Prostate gland (tissue), 2 donors: ENCODE measurements around the gene SND1. TPM values are rescaled to one million over a fixed set of nuclear protein-coding genes. Genes with fewer than 3 reads are reported as not detected.
A peak's percentile ranks its signal among the peaks of the same experiment; 100 is the strongest.

ENCODE experiments used
- DNase-seq: peaks from one replicate; pipeline ENCODE4 v3.0.0-alpha.2; 2019; ENCODE audit warnings: low spot score
- H3K27ac ChIP-seq, 2 donors: fragments of 200-600 bp; sonication (generic); 2 replicates each; pipeline ENCODE4 v1.5.1; 2017 to 2019
- H3K27me3 ChIP-seq: fragments of 200-600 bp; sonication (generic); replicated peaks from 2 replicates; pipeline ENCODE4 v1.5.1; 2019; ENCODE audit not compliant: insufficient read depth
- H3K36me3 ChIP-seq, 2 donors: fragments of 200-600 bp; sonication (generic); 1 replicate in 1 of 2; 2 replicates in 1 of 2; pipeline versions ENCODE4 v1.5.1 to v1.8.1; 2017 to 2019
- H3K4me1 ChIP-seq: fragments of 200-600 bp; sonication (generic); replicated peaks from 2 replicates; pipeline ENCODE4 v1.5.1; 2019
- H3K4me3 ChIP-seq, 2 donors: fragments of 200-600 bp; sonication (generic); 2 replicates each; pipeline ENCODE4 v1.5.1; 2017 to 2019
- H3K9me3 ChIP-seq: fragments of 200-600 bp; sonication (generic); 2 replicates; pipeline ENCODE4 v1.5.1; 2017
- CTCF ChIP-seq, 4 experiments: fragments of 200-600 bp in 2 of 4; fragments of 450-650 bp in 2 of 4; sonication (generic) in 2 of 4; IDR thresholded peaks; 1 replicate in 3 of 4; 2 replicates in 1 of 4; pipeline ENCODE4 v1.5.1; 2016 to 2019; ENCODE audit warnings: antibody characterized with exemption in 4 of 4, mild to moderate bottlenecking in 2 of 4, moderate library complexity in 2 of 4
- POLR2A ChIP-seq: fragments of 450-650 bp; IDR thresholded peaks from one replicate; pipeline ENCODE4 v1.6.1; 2016; ENCODE audit warnings: antibody characterized with exemption, mild to moderate bottlenecking
- POLR2AphosphoS5 ChIP-seq: sonication (generic); formaldehyde crosslinking; IDR thresholded peaks from one replicate; pipeline ENCODE4 v1.6.1; 2017; ENCODE audit warnings: antibody characterized with exemption
- WGBS: methylation state at CpG from one replicate; pipeline ENCODE4 v1.1.5; 2018; 5-methylcytosine and 5-hydroxymethylcytosine counted together
- intact Hi-C: fragments of 100-400 bp; cut with DNase I; formaldehyde crosslinking; loops from one replicate; pipeline ENCODE4 v1.14.2; 2022
- total RNA-seq, 2 donors: library from RNA; depleted of rRNA; stranded (reverse); fragments of >200 nt; gene quantifications; one replicate each; pipeline ENCODE4 v1.1.0, GENCODE V29; 2016

Gene SND1
- total RNA-seq, 2 donors from 2014 or later, result 175 to 190 TPM

- H3K36me3 ChIP-seq, result no peaks in the 10 kb centered on the region
- H3K9me3 ChIP-seq, result no peaks in the 10 kb centered on the region
- DNase-seq, result no peak
- no peak for TF ChIP-seq POLR2A
- TF ChIP-seq POLR2AphosphoS5, result no peak
- TF ChIP-seq CTCF (IDR thresholded peaks at IDR 0.05), result no peak
- H3K27ac ChIP-seq, result no peak overlapping the region
- WGBS, result 89% methylated on average over 21 of the region's 21 CpGs
- peaks cover 7% of the 10 kb centered on the region for H3K4me1 ChIP-seq
- H3K27me3 ChIP-seq, result no peaks in the 10 kb centered on the region
- intact Hi-C loops, result loop anchor here (10.0 kb wide), 2 partner anchors 175 to 445 kb away; partner anchors contain the start of genes ARF5 and GCC1
- no peak overlapping the region for H3K4me3 ChIP-seq
Observed at GRCh38 chr7:128030263-128030653, 378.3 kb downstream of the SND1 start.

- WGBS, result 16% methylated on average over 67 of the region's 87 CpGs
- peak in 1 of 4 experiments; percentile 8 for TF ChIP-seq CTCF (IDR thresholded peaks at IDR 0.05)
- no peak for TF ChIP-seq POLR2A
- no peaks in the 10 kb centered on the region for H3K27me3 ChIP-seq
- H3K4me3 ChIP-seq, result peak within 1 kb of the TSS; percentile 38 to 43
- H3K4me1 ChIP-seq, result peaks cover 7% of the 10 kb centered on the region
- intact Hi-C loops, result loop anchor here (10.0 kb wide), 2 partner anchors 174 to 446 kb away; partner anchors contain the start of genes ARF5 and GCC1
- H3K9me3 ChIP-seq, result no peaks in the 10 kb centered on the region
- DNase-seq, result no peak
- H3K36me3 ChIP-seq, result no peaks in the 10 kb centered on the region
- no peak within 1 kb of the TSS for H3K27ac ChIP-seq
Observed at GRCh38 chr7:128030654-128031611, 378.9 kb downstream of the SND1 start, which contains the start of gene LRRC4. Gene LRRC4 (minus strand): TSS chr7:128031437. CDS start chr7:128030640, 797 bp downstream.

- H3K9me3 ChIP-seq, result no peaks in the 10 kb centered on the region
- H3K4me1 ChIP-seq, result peaks cover 7% of the 10 kb centered on the region
- peak; percentile 16 for DNase-seq
- TF ChIP-seq CTCF (IDR thresholded peaks at IDR 0.05) (no peak), POLR2A (no peak), POLR2AphosphoS5 (no peak)
- peak overlapping the region; percentile 35 to 38 for H3K4me3 ChIP-seq
- H3K36me3 ChIP-seq, result no peaks in the 10 kb centered on the region
- WGBS, result 1% methylated on average over 70 of the region's 87 CpGs
- no peaks in the 10 kb centered on the region for H3K27me3 ChIP-seq
- intact Hi-C loops, result loop anchor here (10.0 kb wide), 2 partner anchors 173 to 447 kb away; partner anchors contain the start of genes ARF5 and GCC1
- no peak overlapping the region for H3K27ac ChIP-seq
Observed at GRCh38 chr7:128031901-128032604, 380.1 kb downstream of the SND1 start.

GRCh38 chr7:128032605-128033235 is 380.7 kb downstream of the SND1 start:
- WGBS, result 18% methylated on average over 41 of the region's 41 CpGs
- TF ChIP-seq POLR2A, result no peak
- no peak for TF ChIP-seq POLR2AphosphoS5
- no peak for TF ChIP-seq CTCF (IDR thresholded peaks at IDR 0.05)
- no peak for DNase-seq
- intact Hi-C loops, result loop anchor here (10.0 kb wide), 2 partner anchors 172 to 448 kb away; partner anchors contain the start of genes ARF5 and GCC1
- Histone ChIP-seq H3K9me3 (no peaks in the 10 kb centered on the region), H3K27ac (no peak overlapping the region), H3K36me3 (no peaks in the 10 kb centered on the region), H3K4me1 (peaks cover 7% of the 10 kb centered on the region), H3K27me3 (no peaks in the 10 kb centered on the region), H3K4me3 (peak overlapping the region; percentile 35 to 38)
